ENCODE measurements around the gene INSM2.

Gene INSM2

GRCh38 chr14:35533357-35534207 lies at the start of gene INSM2:
Gene INSM2 (plus strand): TSS chr14:35534164. CDS start chr14:35534253, 89 bp downstream.
- DNase-seq (ENCODE audit: low read depth in 2 of 2): peak; percentile 51 to 66

GRCh38 chr14:35492569-35493014 lies 41.4 kb upstream of the INSM2 start:
- no peak for DNase-seq (ENCODE audit: low read depth in 2 of 2)

- no peak for DNase-seq (ENCODE audit: low read depth in 2 of 2)
Measured at GRCh38 chr14:35495278-35495677, 38.7 kb upstream of the INSM2 start.

- no peak for DNase-seq (ENCODE audit: low read depth in 2 of 2)
Measured at GRCh38 chr14:35499180-35499579, 34.8 kb upstream of the INSM2 start.

GRCh38 chr14:35503646-35504045 lies 30.3 kb upstream of the INSM2 start:
- DNase-seq (ENCODE audit: low read depth in 2 of 2): no peak

- no peak for DNase-seq (ENCODE audit: low read depth in 2 of 2)
Measured at GRCh38 chr14:35504260-35504659, 29.7 kb upstream of the INSM2 start.

GRCh38 chr14:35506461-35506860 lies 27.5 kb upstream of the INSM2 start:
- DNase-seq (ENCODE audit: low read depth in 2 of 2): no peak

GRCh38 chr14:35506927-35507326 lies 27.0 kb upstream of the INSM2 start:
- DNase-seq (ENCODE audit: low read depth in 2 of 2): no peak

- DNase-seq (ENCODE audit: low read depth in 2 of 2): no peak
Measured at GRCh38 chr14:35509846-35510245, 24.1 kb upstream of the INSM2 start.

- no peak for DNase-seq (ENCODE audit: low read depth in 2 of 2)
Measured at GRCh38 chr14:35512765-35513164, 21.2 kb upstream of the INSM2 start.

GRCh38 chr14:35515916-35516315 lies 18.0 kb upstream of the INSM2 start:
- DNase-seq (ENCODE audit: low read depth in 2 of 2): no peak

GRCh38 chr14:35519986-35520385 lies 14.0 kb upstream of the INSM2 start:
- no peak for DNase-seq (ENCODE audit: low read depth in 2 of 2)

GRCh38 chr14:35525695-35526094 lies 8.3 kb upstream of the INSM2 start:
- no peak for DNase-seq (ENCODE audit: low read depth in 2 of 2)

- no peak for DNase-seq (ENCODE audit: low read depth in 2 of 2)
Measured at GRCh38 chr14:35526962-35527361, 7.0 kb upstream of the INSM2 start.

- DNase-seq (ENCODE audit: low read depth in 2 of 2): no peak
Measured at GRCh38 chr14:35531960-35532747, 1.8 kb upstream of the INSM2 start.

GRCh38 chr14:35532783-35533356 lies 1.1 kb upstream of the INSM2 start:
- DNase-seq (ENCODE audit: low read depth in 2 of 2): no peak

GRCh38 chr14:35534208-35534872 lies 376 bp downstream of the INSM2 start:
- DNase-seq (ENCODE audit: low read depth in 2 of 2): no peak

GRCh38 chr14:35534873-35535482 lies 1.0 kb downstream of the INSM2 start:
- peak in 1 of 2 donors; percentile 53 for DNase-seq (ENCODE audit: low read depth in 2 of 2)

- no peak for DNase-seq (ENCODE audit: low read depth in 2 of 2)
Measured at GRCh38 chr14:35535483-35536112, 1.6 kb downstream of the INSM2 start.

GRCh38 chr14:35539969-35540368 lies 6.0 kb downstream of the INSM2 start:
- DNase-seq (ENCODE audit: low read depth in 2 of 2): no peak

GRCh38 chr14:35543006-35543405 lies 9.0 kb downstream of the INSM2 start:
- DNase-seq (ENCODE audit: low read depth in 2 of 2): no peak

All from stimulated activated CD4-positive, alpha-beta T cell treated with anti-CD3 and anti-CD28 coated beads, Interleukin-15, amount 100 ng/mL, for 48 hours (primary cell).